HUES64 (cell line): ENCODE measurements around the gene TRMT2A.

Experiments
- H3K27ac ChIP-seq: 2 replicates; pipeline ENCODE4 v1.7.0; 2013; ENCODE audit warnings: low read depth, low read length, inconsistent platforms
- H3K27me3 ChIP-seq: 2 replicates; pipeline ENCODE4 v1.6.1; 2013; ENCODE audit warnings: mild to moderate bottlenecking, low read length; ENCODE audit not compliant: insufficient read depth
- H3K36me3 ChIP-seq: 2 replicates; pipeline ENCODE4 v1.6.1; 2013; ENCODE audit warnings: mild to moderate bottlenecking, low read length; ENCODE audit not compliant: insufficient read depth
- H3K4me1 ChIP-seq: 2 replicates; pipeline ENCODE4 v1.6.1; 2013; ENCODE audit warnings: mild to moderate bottlenecking, low read length, moderate library complexity; ENCODE audit not compliant: insufficient read depth
- H3K4me3 ChIP-seq: 2 replicates; pipeline ENCODE4 v1.5.1; 2013; ENCODE audit warnings: mild to moderate bottlenecking, low read length, moderate library complexity
- H3K9ac ChIP-seq: 2 replicates; pipeline ENCODE4 v1.6.1; 2013; ENCODE audit warnings: mild to moderate bottlenecking, low read depth, low read length
- H3K9me3 ChIP-seq: 2 replicates; pipeline ENCODE4 v1.6.1; 2013; ENCODE audit warnings: low read depth, low read length; ENCODE audit not compliant: insufficient read depth
- WGBS: fragments of 150-250, 120-280 bp; methylation state at CpG from one replicate; pipeline ENCODE4 v1.1.7; 2013; ENCODE audit warnings: missing lambda C conversion rate; 5-methylcytosine and 5-hydroxymethylcytosine counted together

The TRMT2A gene

GRCh38 chr22:20114506-20115475 lies 2.2 kb downstream of the TRMT2A start:
- no peak overlapping the region for H3K9ac ChIP-seq
- H3K9me3 ChIP-seq = no peaks in the 10 kb centered on the region
- peaks cover 8% of the 10 kb centered on the region; the same call in 1 of the 2 replicates for H3K4me1 ChIP-seq
- peaks cover 73% of the 10 kb centered on the region for H3K36me3 ChIP-seq
- no peak overlapping the region for H3K27ac ChIP-seq
- 94% methylated on average over 36 of the region's 36 CpGs for WGBS
- no peak overlapping the region for H3K4me3 ChIP-seq
- H3K27me3 ChIP-seq = no peaks in the 10 kb centered on the region

GRCh38 chr22:20113551-20114310 lies 3.3 kb downstream of the TRMT2A start:
- peaks cover 73% of the 10 kb centered on the region for H3K36me3 ChIP-seq
- H3K9ac ChIP-seq = no peak overlapping the region
- H3K9me3 ChIP-seq = no peaks in the 10 kb centered on the region
- H3K27ac ChIP-seq = no peak overlapping the region
- 93% methylated on average over 19 of the region's 19 CpGs for WGBS
- H3K4me1 ChIP-seq = 0 out of 2 replicates have a peak, but pooled peaks cover 2% of the 10 kb centered on the region
- H3K4me3 ChIP-seq = no peak overlapping the region
- H3K27me3 ChIP-seq = no peaks in the 10 kb centered on the region

GRCh38 chr22:20112623-20113511 lies 4.2 kb downstream of the TRMT2A start:
- H3K9me3 ChIP-seq = no peaks in the 10 kb centered on the region
- H3K4me1 ChIP-seq = no peaks in the 10 kb centered on the region
- no peak overlapping the region for H3K9ac ChIP-seq
- no peak overlapping the region for H3K4me3 ChIP-seq
- WGBS = 93% methylated on average over 26 of the region's 26 CpGs
- H3K36me3 ChIP-seq = peaks cover 76% of the 10 kb centered on the region
- 0 out of 2 replicates have a peak overlapping the region, but pooled peaks have one; percentile 13 for H3K27ac ChIP-seq
- H3K27me3 ChIP-seq = no peaks in the 10 kb centered on the region

GRCh38 chr22:20111689-20112622 lies 5.1 kb downstream of the TRMT2A start:
- Histone ChIP-seq H3K4me3 (no peak overlapping the region), H3K36me3 (peaks cover 85% of the 10 kb centered on the region), H3K9me3 (no peaks in the 10 kb centered on the region), H3K9ac (no peak overlapping the region), H3K27me3 (no peaks in the 10 kb centered on the region), H3K4me1 (no peaks in the 10 kb centered on the region), H3K27ac (0 out of 2 replicates have a peak overlapping the region, but pooled peaks have one; percentile 13)
- WGBS = 92% methylated on average over 7 of the region's 7 CpGs

GRCh38 chr22:20111045-20111688 lies 5.9 kb downstream of the TRMT2A start:
- Histone ChIP-seq H3K36me3 (peaks cover 93% of the 10 kb centered on the region), H3K9me3 (no peaks in the 10 kb centered on the region), H3K4me3 (no peak overlapping the region), H3K9ac (no peak overlapping the region), H3K27ac (no peak overlapping the region; the same call in 1 of the 2 replicates), H3K27me3 (no peaks in the 10 kb centered on the region), H3K4me1 (no peaks in the 10 kb centered on the region)
- WGBS = 80% methylated on average over 14 of the region's 14 CpGs

GRCh38 chr22:20110359-20110985 lies 6.6 kb downstream of the TRMT2A start:
- no peaks in the 10 kb centered on the region for H3K4me1 ChIP-seq
- H3K9ac ChIP-seq = no peak overlapping the region
- 94% methylated on average over 9 of the region's 9 CpGs for WGBS
- H3K9me3 ChIP-seq = no peaks in the 10 kb centered on the region
- H3K27me3 ChIP-seq = no peaks in the 10 kb centered on the region
- no peak overlapping the region for H3K4me3 ChIP-seq
- peaks cover 93% of the 10 kb centered on the region for H3K36me3 ChIP-seq
- H3K27ac ChIP-seq = no peak overlapping the region

GRCh38 chr22:20109411-20110358 lies 7.3 kb downstream of the TRMT2A start:
- no peaks in the 10 kb centered on the region for H3K9me3 ChIP-seq
- 95% methylated on average over 23 of the region's 23 CpGs for WGBS
- no peak overlapping the region for H3K4me3 ChIP-seq
- peaks cover 93% of the 10 kb centered on the region for H3K36me3 ChIP-seq
- H3K27ac ChIP-seq = no peak overlapping the region
- no peak overlapping the region for H3K9ac ChIP-seq
- no peaks in the 10 kb centered on the region for H3K27me3 ChIP-seq
- H3K4me1 ChIP-seq = no peaks in the 10 kb centered on the region

GRCh38 chr22:20108757-20109230 lies 8.2 kb downstream of the TRMT2A start:
- H3K4me1 ChIP-seq = no peaks in the 10 kb centered on the region
- H3K36me3 ChIP-seq = peaks cover 90% of the 10 kb centered on the region
- H3K9ac ChIP-seq = no peak overlapping the region
- WGBS = 89% methylated on average over 12 of the region's 12 CpGs
- H3K27ac ChIP-seq = no peak overlapping the region
- H3K27me3 ChIP-seq = no peaks in the 10 kb centered on the region
- H3K4me3 ChIP-seq = no peak overlapping the region
- no peaks in the 10 kb centered on the region for H3K9me3 ChIP-seq
